ENCODE data around the gene TMEM247.

DNA sequence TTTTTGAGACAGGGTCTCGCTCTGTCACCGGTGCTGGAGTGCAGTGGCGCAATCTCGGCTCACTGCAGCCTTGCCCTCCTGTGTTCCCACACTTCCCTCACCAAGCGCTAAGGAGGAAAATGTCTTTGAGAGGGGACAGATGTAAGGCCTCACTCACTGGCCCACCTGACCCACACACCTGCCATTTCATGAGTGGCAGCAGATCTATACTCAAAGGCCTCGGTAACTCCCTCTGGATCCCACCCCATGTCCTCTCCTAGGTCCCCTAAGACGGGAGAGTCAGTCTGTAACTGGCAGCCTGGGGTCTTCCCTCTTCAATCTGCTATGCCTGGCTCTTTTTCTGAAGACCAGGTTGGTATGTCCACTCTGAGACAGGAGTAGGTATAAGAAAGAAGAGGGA, 12.9 kb downstream of the TMEM247 start:
- TF ChIP-seq, protein P1, sequence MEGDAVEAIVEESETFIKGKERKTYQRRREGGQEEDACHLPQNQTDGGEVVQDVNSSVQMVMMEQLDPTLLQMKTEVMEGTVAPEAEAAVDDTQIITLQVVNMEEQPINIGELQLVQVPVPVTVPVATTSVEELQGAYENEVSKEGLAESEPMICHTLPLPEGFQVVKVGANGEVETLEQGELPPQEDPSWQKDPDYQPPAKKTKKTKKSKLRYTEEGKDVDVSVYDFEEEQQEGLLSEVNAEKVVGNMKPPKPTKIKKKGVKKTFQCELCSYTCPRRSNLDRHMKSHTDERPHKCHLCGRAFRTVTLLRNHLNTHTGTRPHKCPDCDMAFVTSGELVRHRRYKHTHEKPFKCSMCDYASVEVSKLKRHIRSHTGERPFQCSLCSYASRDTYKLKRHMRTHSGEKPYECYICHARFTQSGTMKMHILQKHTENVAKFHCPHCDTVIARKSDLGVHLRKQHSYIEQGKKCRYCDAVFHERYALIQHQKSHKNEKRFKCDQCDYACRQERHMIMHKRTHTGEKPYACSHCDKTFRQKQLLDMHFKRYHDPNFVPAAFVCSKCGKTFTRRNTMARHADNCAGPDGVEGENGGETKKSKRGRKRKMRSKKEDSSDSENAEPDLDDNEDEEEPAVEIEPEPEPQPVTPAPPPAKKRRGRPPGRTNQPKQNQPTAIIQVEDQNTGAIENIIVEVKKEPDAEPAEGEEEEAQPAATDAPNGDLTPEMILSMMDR (IDR thresholded peaks at IDR 0.05; ENCODE audit: borderline replicate concordance, extremely low read depth, low read length, poor library complexity, severe bottlenecking): no peak
- TF ChIP-seq EZH2 (IDR thresholded peaks at IDR 0.05; ENCODE audit: borderline replicate concordance, low read depth, low read length, severe bottlenecking): no peak
